Central memory CD4-positive, alpha-beta T cell (primary cell): Measurements from ENCODE around the gene PFDN4.

Experiments
- DNase-seq: peaks from one replicate; pipeline ENCODE4 v3.0.0; 2022
- total RNA-seq, 3 experiments: gene quantifications; one replicate each; lab custom pipeline; 2026; lab: John Stamatoyannopoulos, UW

The PFDN4 gene, protein sequence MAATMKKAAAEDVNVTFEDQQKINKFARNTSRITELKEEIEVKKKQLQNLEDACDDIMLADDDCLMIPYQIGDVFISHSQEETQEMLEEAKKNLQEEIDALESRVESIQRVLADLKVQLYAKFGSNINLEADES
- total RNA-seq: 9.1 to 45.3 (median 14.6) reads per million in 3 experiments

DNA sequence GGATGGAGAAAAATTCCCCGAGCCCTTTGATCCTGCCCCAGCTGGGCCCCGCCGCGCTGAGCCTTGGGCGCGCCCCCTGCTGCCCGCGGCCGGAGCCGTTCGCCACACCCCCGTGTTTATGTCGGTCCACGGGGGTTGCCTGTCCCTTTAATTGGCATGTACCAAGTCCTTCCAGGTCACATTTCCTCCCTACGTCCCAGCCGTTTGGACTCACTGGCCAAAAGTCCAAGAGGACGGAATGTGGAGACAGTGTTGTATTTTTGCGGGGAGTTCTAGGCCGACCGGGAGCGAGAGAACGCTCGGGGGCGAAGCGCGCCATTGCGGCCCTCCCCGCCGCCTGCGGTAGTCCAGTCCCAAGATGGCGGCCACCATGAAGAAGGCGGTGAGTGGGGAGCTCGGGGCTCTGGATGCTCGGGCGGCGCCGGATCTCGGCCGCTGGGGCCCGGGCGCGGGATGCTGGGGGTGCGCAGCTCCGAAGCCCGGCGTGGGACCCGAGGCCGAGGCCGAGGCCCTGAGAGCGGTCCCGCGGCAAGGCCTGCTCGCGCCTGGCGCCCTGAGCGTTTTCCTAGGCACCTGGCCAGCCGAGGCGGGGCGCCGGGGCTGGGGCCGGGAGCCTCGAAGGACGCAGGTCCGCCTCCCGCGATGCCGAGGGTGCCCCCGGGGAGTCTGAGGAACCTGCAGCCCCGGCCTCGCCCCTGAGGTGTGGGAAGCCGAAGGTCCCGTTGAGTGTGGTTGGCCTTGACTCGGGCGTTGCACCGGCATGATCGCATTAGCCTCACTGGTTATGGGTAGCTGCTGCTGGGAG, at the start of gene PFDN4:
TSS of gene PFDN4 (plus strand) at position 345 of the 805 bp plus-strand sequence. CDS start at position 359, 14 bp downstream.
- DNase-seq: peak; percentile 76

- no peak for DNase-seq
Measured at GRCh38 chr20:54158226-54158625, 49.7 kb upstream of the PFDN4 start.

- DNase-seq: no peak
Measured at GRCh38 chr20:54158856-54159418, 49.0 kb upstream of the PFDN4 start.

DNA sequence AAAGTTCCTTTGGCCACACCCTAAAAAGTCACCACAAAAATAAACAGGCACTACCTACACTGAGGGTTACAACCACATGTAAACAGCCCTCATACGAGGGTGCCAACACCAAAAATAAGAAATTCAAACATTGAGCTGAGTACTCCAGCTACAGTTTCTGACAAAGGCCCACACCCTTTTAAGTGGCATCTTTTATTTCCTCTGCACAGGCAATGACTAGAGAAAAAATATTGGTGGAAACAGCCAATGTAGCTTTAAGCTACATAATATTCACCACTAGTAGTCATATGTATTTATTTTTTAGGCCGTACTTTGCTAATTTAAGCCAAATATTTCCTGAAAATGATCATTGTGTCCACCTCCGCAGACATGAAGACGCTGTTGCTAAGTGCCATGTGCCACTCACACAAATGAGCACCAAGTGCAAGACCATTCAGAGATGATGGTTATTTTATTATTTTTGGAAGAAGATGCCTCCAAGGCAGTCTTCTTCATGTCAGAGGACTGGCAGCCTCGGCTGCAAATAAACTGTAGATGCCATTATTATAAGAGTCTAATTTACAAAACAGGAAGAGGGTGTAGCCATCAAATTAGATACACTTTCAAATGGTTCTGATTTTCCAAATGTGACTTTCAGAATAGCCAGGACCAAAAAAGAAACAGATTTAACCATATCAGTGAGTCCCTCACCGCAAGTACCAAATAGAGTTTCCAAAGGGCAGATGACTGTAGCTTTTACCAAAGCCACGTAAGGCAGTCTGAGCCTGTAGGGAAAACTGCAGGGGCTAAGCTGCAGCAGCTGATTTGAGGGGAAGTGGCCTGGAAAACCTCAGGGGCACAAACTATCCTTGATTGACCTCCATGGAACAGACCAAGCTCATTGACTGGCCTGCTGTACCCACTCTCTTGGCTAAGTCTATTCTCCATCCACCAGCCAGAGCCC, 47.6 kb upstream of the PFDN4 start:
- no peak for DNase-seq

DNA sequence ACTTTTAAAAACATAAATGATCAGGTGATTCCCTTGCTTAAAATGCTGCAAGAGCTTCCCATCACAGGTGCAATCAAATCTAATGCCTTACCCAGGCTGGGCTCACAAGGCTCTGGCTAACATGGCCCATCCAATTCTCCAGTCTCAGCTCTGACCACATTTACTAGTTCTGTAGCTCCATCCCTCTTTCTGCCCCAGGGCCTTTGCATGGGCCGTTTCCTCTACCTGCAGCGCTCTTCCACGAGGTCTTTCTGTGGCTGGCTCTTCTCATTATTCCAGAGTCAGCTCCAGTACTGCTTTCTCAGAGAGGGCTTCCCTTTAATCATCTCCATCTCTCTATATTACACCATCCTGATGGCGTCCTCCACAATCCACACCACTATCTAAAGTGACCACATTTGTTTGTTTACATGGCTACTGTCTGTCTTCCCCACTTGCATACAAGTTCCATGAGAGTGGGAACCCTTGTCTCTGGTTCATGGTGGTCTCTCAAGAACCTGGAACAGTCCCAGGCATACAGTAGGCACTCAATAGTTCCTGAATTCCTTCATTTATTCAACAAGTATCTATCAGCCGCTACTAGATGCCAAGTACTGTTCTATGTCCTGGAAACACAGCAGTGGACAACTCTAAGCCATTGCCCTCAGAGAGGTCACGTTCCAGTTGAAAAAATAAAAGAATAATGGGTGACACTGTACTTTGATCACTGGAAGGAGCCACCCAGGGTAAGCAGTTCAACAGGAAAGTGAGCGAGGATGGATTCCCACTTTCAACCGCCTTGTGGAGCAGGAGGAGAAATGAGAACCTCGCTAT, 46.7 kb upstream of the PFDN4 start:
- no peak for DNase-seq

DNA sequence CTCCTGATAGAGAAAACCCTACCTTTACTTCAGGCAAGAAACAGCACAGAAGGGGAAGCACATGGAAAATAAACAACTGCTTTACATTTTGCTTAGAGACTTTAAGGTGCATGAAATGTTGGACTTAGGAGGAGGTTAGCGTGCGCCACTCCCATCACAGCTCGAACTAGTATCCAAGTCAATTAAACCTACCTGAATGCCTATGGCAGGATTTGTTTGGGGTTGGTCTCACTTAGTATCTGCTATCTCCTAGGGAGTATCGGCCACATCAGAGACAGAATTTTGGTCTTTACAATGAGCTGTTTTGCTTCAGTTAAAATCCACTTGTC, 46.1 kb upstream of the PFDN4 start:
- no peak for DNase-seq

GRCh38 chr20:54162378-54163009, 45.4 kb upstream of the PFDN4 start:
- no peak for DNase-seq

- DNase-seq: no peak
Measured at GRCh38 chr20:54163402-54163801, 44.5 kb upstream of the PFDN4 start.

- DNase-seq: no peak
Measured at GRCh38 chr20:54165014-54165413, 42.9 kb upstream of the PFDN4 start.

- DNase-seq: no peak
Measured at GRCh38 chr20:54165803-54166202, 42.1 kb upstream of the PFDN4 start.

DNA sequence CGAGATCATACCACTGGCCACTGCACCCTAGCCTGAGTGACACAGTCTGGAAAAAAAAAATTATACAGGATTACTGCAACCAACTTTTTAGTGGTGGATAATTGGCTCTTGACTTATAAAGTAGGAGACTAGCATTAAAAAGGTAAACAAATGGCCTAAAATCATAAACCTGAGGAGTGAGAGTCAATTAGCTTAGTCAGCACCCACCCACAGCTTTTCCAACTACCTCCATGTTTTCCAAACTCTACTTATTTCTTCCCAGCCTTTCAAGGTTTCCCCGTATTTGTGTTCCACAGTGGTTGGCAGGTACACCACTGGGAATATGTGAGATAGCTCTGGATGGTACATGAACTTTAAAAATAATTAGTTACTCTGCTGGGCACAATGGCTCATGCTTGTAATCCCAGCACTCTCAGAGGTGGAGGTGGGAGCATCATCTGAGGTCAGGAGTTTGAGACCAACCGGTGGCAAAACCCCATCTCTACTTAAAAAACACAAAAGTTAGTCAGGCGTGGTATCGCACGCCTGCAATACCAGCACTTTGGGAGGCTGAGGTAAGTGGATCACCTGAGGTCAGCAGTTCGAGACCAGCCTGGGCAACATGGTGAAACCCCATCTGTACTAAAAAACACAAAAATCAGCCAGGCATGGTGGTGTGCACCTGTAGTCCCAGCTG, 40.8 kb upstream of the PFDN4 start:
- DNase-seq: no peak

DNA sequence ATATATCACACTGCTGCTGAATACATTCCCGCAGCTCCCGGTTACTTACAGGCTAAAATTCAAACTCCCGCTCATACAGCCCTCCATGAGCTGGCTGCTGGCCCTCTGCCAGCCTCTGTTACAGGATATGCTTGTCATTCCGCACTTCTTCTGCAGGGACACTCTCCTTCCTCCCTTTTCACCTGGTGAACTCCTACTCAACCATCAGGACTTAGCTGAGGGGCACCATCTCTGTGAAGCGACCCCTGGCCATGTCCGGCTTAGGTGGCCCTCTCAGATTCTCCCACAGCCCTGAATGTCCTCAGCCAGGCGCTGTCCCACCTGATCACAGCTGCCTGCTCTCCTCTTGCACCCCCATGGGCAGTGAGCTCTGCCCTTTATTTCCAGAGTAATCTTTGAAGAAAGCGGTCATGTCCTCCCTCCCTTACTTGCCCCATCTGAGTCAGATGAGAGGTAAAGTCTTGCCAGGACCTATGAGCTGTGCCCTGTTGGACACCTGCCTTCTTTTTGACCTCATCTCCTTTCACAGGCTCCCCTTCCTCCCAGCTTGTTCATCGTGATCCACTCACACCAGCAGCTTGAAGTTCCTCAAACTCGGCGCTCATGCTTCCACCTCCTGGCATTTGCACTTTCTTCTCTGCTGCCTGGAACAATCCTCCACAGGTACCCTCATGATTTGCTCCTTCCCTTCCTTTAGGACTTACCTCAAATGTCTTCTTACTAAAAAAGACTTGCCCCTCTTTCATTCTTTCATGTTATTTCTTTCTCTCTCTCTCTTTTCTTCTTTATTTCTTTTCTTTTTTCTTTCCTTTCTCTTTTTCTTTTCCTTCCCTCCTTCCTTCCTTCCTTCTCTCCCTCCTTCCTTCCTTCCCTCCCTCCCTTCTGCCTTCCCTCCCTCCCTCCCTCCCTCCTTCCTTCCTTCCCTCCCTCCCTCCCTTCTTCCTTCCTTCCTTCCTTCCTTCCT, 39.7 kb upstream of the PFDN4 start:
- DNase-seq: no peak

DNA sequence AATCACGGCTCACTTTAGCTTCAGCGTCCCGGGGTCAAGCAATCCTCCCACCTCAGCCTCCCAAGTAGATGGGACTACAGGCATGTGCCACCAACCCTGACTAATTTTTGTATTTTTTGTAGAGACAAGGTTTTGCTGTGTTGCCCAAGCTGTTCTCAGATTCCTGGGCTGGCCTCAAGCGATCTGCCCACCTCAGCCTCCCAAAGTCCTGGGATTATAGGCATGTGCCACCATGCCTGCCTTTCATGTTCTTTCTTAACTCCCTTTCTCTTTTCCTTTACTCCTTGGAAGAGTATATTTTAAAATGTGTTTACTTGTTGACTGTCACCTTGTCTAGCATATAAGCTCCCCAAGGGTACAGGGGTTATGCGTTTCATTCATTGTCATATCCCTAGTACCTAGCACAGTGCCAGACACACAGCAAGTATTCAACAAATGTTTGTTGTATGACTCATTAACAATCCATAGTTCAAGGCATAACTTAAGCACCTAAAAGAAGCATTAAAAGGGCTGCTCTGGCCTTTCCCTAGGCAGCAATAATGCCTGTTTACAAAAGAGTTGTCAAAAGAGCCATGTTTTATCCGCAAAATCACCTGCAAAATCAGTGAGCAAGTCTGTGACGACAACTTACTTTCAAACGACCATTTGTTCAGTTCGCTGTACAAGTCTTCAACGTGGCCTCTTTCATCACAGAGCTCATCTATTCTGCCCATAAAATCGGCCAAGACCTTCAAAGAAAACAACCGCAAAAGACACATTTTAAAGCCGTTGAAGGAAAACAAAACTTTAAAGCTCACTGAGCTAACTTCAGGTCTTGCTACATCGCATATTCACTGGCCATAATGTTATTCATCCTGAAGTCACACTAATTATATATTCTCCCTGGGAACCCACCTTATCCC, 38.7 kb upstream of the PFDN4 start:
- DNase-seq: no peak

DNA sequence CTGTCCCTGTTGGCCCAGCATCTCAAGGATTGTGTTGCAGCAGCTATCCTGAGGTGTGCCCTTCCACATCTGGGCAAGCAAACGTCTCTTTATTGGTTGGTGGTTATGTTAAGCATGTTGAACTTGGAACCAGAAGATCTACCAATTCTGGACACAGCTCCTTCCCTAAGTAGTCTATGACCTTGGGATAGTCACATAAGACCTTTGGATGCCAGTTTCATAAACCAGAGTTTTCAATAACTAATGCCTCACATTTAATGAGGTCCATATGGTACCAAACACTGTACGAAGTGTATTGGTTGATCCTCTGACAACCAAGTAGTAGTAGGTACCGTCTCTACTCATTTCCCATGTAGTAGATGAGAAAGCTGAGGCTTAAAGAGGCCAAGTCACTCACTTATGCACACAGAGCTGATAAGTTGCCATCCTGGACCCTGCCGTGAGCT, 37.8 kb upstream of the PFDN4 start:
- no peak for DNase-seq

DNA sequence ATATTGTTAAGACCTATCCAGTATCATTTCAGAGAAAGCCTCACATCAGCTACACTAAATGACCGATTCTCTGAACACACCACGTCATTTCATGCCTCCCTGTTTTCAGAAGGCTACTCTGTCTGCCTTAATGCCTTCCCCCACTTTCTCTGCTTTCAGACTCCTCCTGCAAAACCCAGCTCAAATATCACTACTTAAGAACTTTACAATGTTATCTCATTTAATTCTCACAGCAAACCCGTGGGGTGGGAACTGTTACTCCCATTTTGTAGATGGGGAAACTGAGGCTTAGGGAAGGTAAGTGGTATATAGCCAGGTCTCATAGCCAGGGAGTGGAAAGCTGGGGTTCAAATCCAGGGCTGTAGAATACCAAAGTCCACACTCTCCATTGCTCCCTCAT, 36.9 kb upstream of the PFDN4 start:
- DNase-seq: no peak

- DNase-seq: no peak
Measured at GRCh38 chr20:54172532-54172855, 35.4 kb upstream of the PFDN4 start.

DNA sequence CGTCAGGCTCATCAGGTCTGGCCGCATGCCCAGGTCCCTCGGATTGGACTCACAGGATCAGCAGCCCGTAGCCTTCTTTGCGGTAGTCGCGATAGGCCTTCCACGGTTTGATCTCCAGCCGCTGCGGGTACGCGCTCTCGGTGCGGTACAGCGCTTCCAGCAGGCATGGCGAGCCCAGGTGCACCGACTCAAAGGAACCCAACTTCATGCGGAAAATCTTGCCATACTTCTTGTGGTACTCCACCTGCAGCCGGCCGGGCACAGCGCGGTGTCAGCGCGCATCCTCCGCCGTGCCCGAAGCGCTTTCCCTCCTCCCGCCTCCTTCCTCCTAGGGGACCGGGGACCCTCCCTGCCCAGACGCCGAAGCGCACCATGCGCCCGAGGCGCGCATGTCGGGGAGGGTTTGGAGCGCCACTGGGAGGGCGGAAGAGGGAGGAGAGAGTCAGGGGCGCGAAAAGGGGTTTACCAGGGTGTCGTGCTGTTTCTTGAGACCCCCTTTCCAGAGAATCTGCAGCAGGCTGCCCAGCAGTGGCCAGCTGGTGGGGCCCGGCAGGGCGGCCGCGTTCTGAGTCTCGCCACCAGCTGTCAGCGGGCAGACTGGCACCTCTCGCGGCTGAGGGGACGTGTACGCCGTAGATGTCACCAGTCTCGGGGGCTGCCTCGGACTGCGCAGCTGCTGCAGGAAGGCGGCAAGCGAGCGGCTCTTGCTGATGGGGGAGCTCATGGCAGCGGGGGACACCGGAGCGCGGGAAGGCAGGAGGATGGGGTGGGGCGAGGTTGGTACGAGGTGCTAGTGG, 34.8 kb upstream of the PFDN4 start:
- DNase-seq: no peak
